ENCODE results near the gene MMD2.

Gene MMD2

GRCh38 chr7:4862156-4862555, 96.8 kb downstream of the MMD2 start:
- DNase-seq, result no peak
- Histone ChIP-seq H3K9me2 (replicated peaks; ENCODE audit: insufficient read depth, low read length) (no peaks in the 10 kb centered on the region), H2AFZ (ENCODE audit: low read length) (no peak overlapping the region), H4K20me1 (ENCODE audit: insufficient read depth, low read length) (no peaks in the 10 kb centered on the region), H3K4me1 (ENCODE audit: low read length) (no peaks in the 10 kb centered on the region), H3K79me2 (ENCODE audit: low read length) (no peaks in the 10 kb centered on the region), H3K4me3 (ENCODE audit: low read length) (no peak overlapping the region), H3F3A (ENCODE audit: insufficient read depth, low read length) (no peaks in the 10 kb centered on the region), H3K27ac (ENCODE audit: low read length) (no peak overlapping the region), H3K9me3 (replicated peaks; ENCODE audit: insufficient read depth, low read length) (no peaks in the 10 kb centered on the region), H3K9ac (ENCODE audit: low read length) (no peak overlapping the region), H3K27me3 (replicated peaks; ENCODE audit: insufficient read depth, low read length) (peaks cover 35% of the 10 kb centered on the region), H3K36me3 (replicated peaks; ENCODE audit: insufficient read depth, low read length) (no peaks in the 10 kb centered on the region), H3K4me2 (ENCODE audit: low read depth, low read length) (no peak overlapping the region)
- TF ChIP-seq CTCF (IDR thresholded peaks at IDR 0.05; ENCODE audit: low read length) (no peak), EZH2 (optimal IDR thresholded peaks at IDR 0.05; ENCODE audit: low read depth, low read length) (no peak), EZH2phosphoT487 (IDR thresholded peaks at IDR 0.05; ENCODE audit: low read length) (no peak)

- H3K27ac ChIP-seq (ENCODE audit: low read length), result no peak within 1 kb of the TSS
- H3K9me3 ChIP-seq (replicated peaks; ENCODE audit: insufficient read depth, low read length), result no peaks in the 10 kb centered on the region
- H3K79me2 ChIP-seq (ENCODE audit: low read length), result no peaks in the 10 kb centered on the region
- H3K9ac ChIP-seq (ENCODE audit: low read length), result no peak within 1 kb of the TSS
- no peaks in the 10 kb centered on the region for H3K36me3 ChIP-seq (replicated peaks; ENCODE audit: insufficient read depth, low read length)
- no peaks in the 10 kb centered on the region for H3K9me2 ChIP-seq (replicated peaks; ENCODE audit: insufficient read depth, low read length)
- TF ChIP-seq EZH2phosphoT487 (IDR thresholded peaks at IDR 0.05; ENCODE audit: low read length) (no peak), EZH2 (optimal IDR thresholded peaks at IDR 0.05; ENCODE audit: low read depth, low read length) (no peak), CTCF (IDR thresholded peaks at IDR 0.05; ENCODE audit: low read length) (no peak)
- H4K20me1 ChIP-seq (ENCODE audit: insufficient read depth, low read length), result no peaks in the 10 kb centered on the region
- H3K4me1 ChIP-seq (ENCODE audit: low read length), result no peaks in the 10 kb centered on the region
- DNase-seq, result no peak
- no peak within 1 kb of the TSS for H3K4me3 ChIP-seq (ENCODE audit: low read length)
- H2AFZ ChIP-seq (ENCODE audit: low read length), result no peak within 1 kb of the TSS
- H3F3A ChIP-seq (ENCODE audit: insufficient read depth, low read length), result no peaks in the 10 kb centered on the region
- H3K27me3 ChIP-seq (replicated peaks; ENCODE audit: insufficient read depth, low read length), result peaks cover 31% of the 10 kb centered on the region
- no peak within 1 kb of the TSS for H3K4me2 ChIP-seq (ENCODE audit: low read depth, low read length)
These were observed 97.3 kb downstream of the MMD2 start, which contains the start of gene PAPOLB for GRCh38 chr7:4861673-4862072. PAPOLB (minus strand) TSS chr7:4862030; CDS start chr7:4861810, 220 bp downstream.

GRCh38 chr7:4861227-4861626, 97.8 kb downstream of the MMD2 start:
- no peaks in the 10 kb centered on the region for H3K9me3 ChIP-seq (replicated peaks; ENCODE audit: insufficient read depth, low read length)
- H3K4me3 ChIP-seq (ENCODE audit: low read length), result no peak overlapping the region
- no peaks in the 10 kb centered on the region for H3K4me1 ChIP-seq (ENCODE audit: low read length)
- no peak overlapping the region for H3K27ac ChIP-seq (ENCODE audit: low read length)
- H4K20me1 ChIP-seq (ENCODE audit: insufficient read depth, low read length), result no peaks in the 10 kb centered on the region
- H3K4me2 ChIP-seq (ENCODE audit: low read depth, low read length), result no peak overlapping the region
- no peaks in the 10 kb centered on the region for H3F3A ChIP-seq (ENCODE audit: insufficient read depth, low read length)
- peaks cover 31% of the 10 kb centered on the region for H3K27me3 ChIP-seq (replicated peaks; ENCODE audit: insufficient read depth, low read length)
- no peaks in the 10 kb centered on the region for H3K36me3 ChIP-seq (replicated peaks; ENCODE audit: insufficient read depth, low read length)
- no peak overlapping the region for H2AFZ ChIP-seq (ENCODE audit: low read length)
- H3K9me2 ChIP-seq (replicated peaks; ENCODE audit: insufficient read depth, low read length), result no peaks in the 10 kb centered on the region
- H3K79me2 ChIP-seq (ENCODE audit: low read length), result no peaks in the 10 kb centered on the region
- no peak for DNase-seq
- H3K9ac ChIP-seq (ENCODE audit: low read length), result no peak overlapping the region
- TF ChIP-seq EZH2 (optimal IDR thresholded peaks at IDR 0.05; ENCODE audit: low read depth, low read length) (no peak), CTCF (IDR thresholded peaks at IDR 0.05; ENCODE audit: low read length) (no peak), EZH2phosphoT487 (IDR thresholded peaks at IDR 0.05; ENCODE audit: low read length) (no peak)
